KMS-11 (cell line): ENCODE measurements around the gene NMRAL1.

Experiments used
- H2AFZ ChIP-seq: fragments of 200-600 bp; sonication (generic); 2 replicates; pipeline ENCODE4 v1.6.1; 2016; ENCODE audit warnings: antibody characterized with exemption, mixed run types, low read depth
- H3K27ac ChIP-seq: fragments of 200-600 bp; sonication (generic); 2 replicates; pipeline ENCODE4 v1.6.1; 2016; ENCODE audit warnings: mild to moderate bottlenecking, mixed run types
- H3K27me3 ChIP-seq: fragments of 200-600 bp; sonication (generic); 2 replicates; pipeline ENCODE4 v1.6.1; 2017; ENCODE audit warnings: mild to moderate bottlenecking, low read depth, mixed run types, moderate library complexity; ENCODE audit not compliant: insufficient read depth
- H3K36me3 ChIP-seq: fragments of 200-600 bp; sonication (generic); 2 replicates; pipeline ENCODE4 v1.6.1; 2017; ENCODE audit warnings: mild to moderate bottlenecking, mixed run types; ENCODE audit not compliant: insufficient read depth
- H3K4me1 ChIP-seq: fragments of 200-600 bp; sonication (generic); 2 replicates; pipeline ENCODE4 v1.6.1; 2016; ENCODE audit warnings: mild to moderate bottlenecking, low read depth, mixed run types; ENCODE audit not compliant: poor library complexity, severe bottlenecking
- H3K4me2 ChIP-seq: fragments of 200-600 bp; sonication (generic); 2 replicates; pipeline ENCODE4 v1.7.0; 2016; ENCODE audit warnings: mild to moderate bottlenecking, mixed run types
- H3K4me3 ChIP-seq: fragments of 200-600 bp; sonication (generic); IDR thresholded peaks from 2 replicates; pipeline ENCODE4 v1.6.1; 2017; ENCODE audit warnings: low read depth, low read length, mixed read lengths; ENCODE audit not compliant: insufficient read depth
- H3K79me2 ChIP-seq: fragments of 200-600 bp; sonication (generic); 2 replicates; pipeline ENCODE4 v1.6.1; 2016; ENCODE audit warnings: low read depth, mixed run types; ENCODE audit not compliant: insufficient read depth
- H3K9ac ChIP-seq: fragments of 200-600 bp; sonication (generic); 2 replicates; pipeline ENCODE4 v1.6.1; 2016; ENCODE audit warnings: mild to moderate bottlenecking, mixed run types
- H4K20me1 ChIP-seq: fragments of 200-600 bp; sonication (generic); 2 replicates; pipeline ENCODE4 v1.6.1; 2016; ENCODE audit warnings: mild to moderate bottlenecking, mixed run types; ENCODE audit not compliant: insufficient read depth
- CTCF ChIP-seq: fragments of 200-600 bp; sonication (generic); conservative IDR thresholded peaks from 2 replicates; pipeline ENCODE4 v1.6.1; 2017; ENCODE audit warnings: low read depth, mild to moderate bottlenecking, antibody characterized with exemption, low read length, moderate library complexity, mixed read lengths

NMRAL1 gene

GRCh38 chr16:4450430-4450829 lies 24.0 kb downstream of the NMRAL1 start:
- Histone ChIP-seq H3K36me3 (peaks cover 36% of the 10 kb centered on the region; the same call in 1 of the 2 replicates), H3K27ac (no peak overlapping the region), H3K27me3 (no peaks in the 10 kb centered on the region), H3K79me2 (no peaks in the 10 kb centered on the region; the same call in 1 of the 2 replicates), H4K20me1 (no peaks in the 10 kb centered on the region), H3K4me3 (no peak overlapping the region), H3K9ac (no peak overlapping the region), H3K4me2 (no peak overlapping the region), H3K4me1 (no peaks in the 10 kb centered on the region), H2AFZ (no peak overlapping the region)
- no peak for TF ChIP-seq CTCF

DNA sequence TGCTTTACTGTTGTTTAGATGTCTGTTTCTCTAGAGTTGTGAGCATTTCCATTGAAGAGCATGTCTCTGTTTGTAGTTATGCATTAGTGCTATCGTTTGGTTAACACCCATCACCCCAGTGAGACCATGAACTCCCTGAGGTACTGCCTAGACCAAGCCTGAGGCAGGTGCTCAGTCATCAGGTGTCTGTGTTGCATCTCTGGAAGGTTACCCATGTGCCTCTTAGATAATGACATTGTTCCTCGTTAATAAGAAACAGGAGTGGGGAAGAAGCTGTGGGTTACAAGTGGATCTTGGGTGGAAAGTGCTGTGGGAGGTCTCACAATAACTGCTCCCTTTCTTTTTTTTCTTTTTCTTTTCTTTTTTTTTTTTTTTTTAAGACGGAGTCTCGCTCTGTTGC lies 30.4 kb downstream of the NMRAL1 start:
- H4K20me1 ChIP-seq, result no peaks in the 10 kb centered on the region; the same call in 1 of the 2 replicates
- no peaks in the 10 kb centered on the region for H3K79me2 ChIP-seq
- no peak overlapping the region for H3K27ac ChIP-seq
- H3K4me1 ChIP-seq, result no peaks in the 10 kb centered on the region
- H2AFZ ChIP-seq, result no peak overlapping the region
- TF ChIP-seq CTCF, result no peak
- no peak overlapping the region for H3K9ac ChIP-seq
- no peak overlapping the region for H3K4me2 ChIP-seq
- peaks cover 33% of the 10 kb centered on the region; the same call in 1 of the 2 replicates for H3K36me3 ChIP-seq
- no peak overlapping the region for H3K4me3 ChIP-seq
- H3K27me3 ChIP-seq, result no peaks in the 10 kb centered on the region

GRCh38 chr16:4443271-4443670 lies 31.2 kb downstream of the NMRAL1 start:
- Histone ChIP-seq H3K36me3 (peaks cover 37% of the 10 kb centered on the region; the same call in 1 of the 2 replicates), H3K9ac (no peak overlapping the region), H3K79me2 (no peaks in the 10 kb centered on the region), H3K27me3 (no peaks in the 10 kb centered on the region), H3K4me1 (no peaks in the 10 kb centered on the region), H4K20me1 (no peaks in the 10 kb centered on the region; the same call in 1 of the 2 replicates), H3K4me2 (no peak overlapping the region), H2AFZ (no peak overlapping the region), H3K27ac (no peak overlapping the region), H3K4me3 (no peak overlapping the region)
- no peak for TF ChIP-seq CTCF

GRCh38 chr16:4442371-4442770 lies 32.1 kb downstream of the NMRAL1 start:
- H3K4me1 ChIP-seq, result no peaks in the 10 kb centered on the region
- peaks cover 34% of the 10 kb centered on the region; the same call in 1 of the 2 replicates for H3K36me3 ChIP-seq
- no peaks in the 10 kb centered on the region; the same call in 1 of the 2 replicates for H4K20me1 ChIP-seq
- no peaks in the 10 kb centered on the region for H3K27me3 ChIP-seq
- TF ChIP-seq CTCF, result no peak
- no peak overlapping the region for H2AFZ ChIP-seq
- H3K27ac ChIP-seq, result no peak overlapping the region
- no peak overlapping the region for H3K9ac ChIP-seq
- no peak overlapping the region for H3K4me3 ChIP-seq
- H3K4me2 ChIP-seq, result no peak overlapping the region
- no peaks in the 10 kb centered on the region; the same call in 1 of the 2 replicates for H3K79me2 ChIP-seq
